IPS-15b (cell line): ENCODE results near the gene MT2A.

Experiments used
- H3K27me3 ChIP-seq: one replicate; pipeline ENCODE4 v1.6.1; 2013; ENCODE audit warnings: low read length; ENCODE audit not compliant: control insufficient read depth, insufficient read depth
- H3K36me3 ChIP-seq: one replicate; pipeline ENCODE4 v1.6.1; 2013; ENCODE audit warnings: low read length; ENCODE audit not compliant: control insufficient read depth, insufficient read depth
- H3K4me1 ChIP-seq: one replicate; pipeline ENCODE4 v1.6.1; 2013; ENCODE audit warnings: mild to moderate bottlenecking, low read length; ENCODE audit not compliant: control insufficient read depth, insufficient read depth
- H3K4me3 ChIP-seq: one replicate; pipeline ENCODE4 v1.5.1; 2013; ENCODE audit warnings: low read depth, low read length
- H3K9ac ChIP-seq: one replicate; pipeline ENCODE4 v1.6.1; 2013; ENCODE audit warnings: low read depth, mild to moderate bottlenecking, low read length
- H3K9me3 ChIP-seq: one replicate; pipeline ENCODE4 v1.6.1; 2013; ENCODE audit warnings: mild to moderate bottlenecking, low read length; ENCODE audit not compliant: control insufficient read depth, insufficient read depth

The MT2A gene

DNA sequence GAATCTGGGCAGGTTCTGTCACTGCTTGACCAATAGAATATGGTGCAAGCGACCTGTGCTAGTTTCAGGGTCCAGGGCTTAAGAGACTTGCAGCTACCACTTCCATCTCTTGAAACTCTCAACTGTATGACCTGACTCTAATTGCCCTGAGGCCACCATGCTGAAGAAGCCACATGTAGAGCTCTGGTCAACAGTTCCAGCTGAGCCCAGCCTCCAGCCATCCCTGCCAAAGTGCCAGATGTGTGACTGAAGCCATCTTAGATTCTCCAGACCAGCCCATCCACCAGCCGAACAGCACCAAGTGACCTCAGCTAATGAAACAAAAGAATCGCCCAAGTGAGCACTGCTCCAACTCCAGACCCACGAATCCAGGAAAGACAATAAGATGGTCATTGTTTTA, 3.4 kb upstream of the MT2A start:
- peaks cover 5% of the 10 kb centered on the region for H3K4me1 ChIP-seq

DNA sequence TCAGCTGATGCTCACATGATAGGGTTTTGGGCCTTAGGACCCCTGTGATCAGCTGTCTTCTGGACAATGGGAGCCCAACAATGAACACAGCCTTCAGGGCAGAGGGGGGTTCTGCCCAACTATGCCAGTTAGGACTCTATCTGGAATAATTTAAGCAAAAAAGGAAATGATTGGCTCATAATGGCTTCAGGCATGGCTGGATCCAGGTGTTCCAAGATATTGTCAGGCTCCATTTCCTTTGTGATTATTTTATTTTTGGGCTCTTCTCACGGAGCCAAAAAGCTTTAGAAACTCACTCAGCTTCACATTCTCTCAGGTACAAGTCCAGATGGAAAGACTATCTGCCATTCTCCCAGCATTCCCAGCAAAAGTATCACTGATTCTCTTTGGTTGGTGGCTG, 2.9 kb upstream of the MT2A start:
- peaks cover 66% of the 10 kb centered on the region for H3K27me3 ChIP-seq
- no peaks in the 10 kb centered on the region for H3K36me3 ChIP-seq
- no peak overlapping the region for H3K4me3 ChIP-seq
- peaks cover 7% of the 10 kb centered on the region for H3K4me1 ChIP-seq
- no peak overlapping the region for H3K9ac ChIP-seq
- H3K9me3 ChIP-seq: no peaks in the 10 kb centered on the region

More for the DNA sequence above, 3.4 kb upstream of the MT2A start:
- Histone ChIP-seq H3K9ac (no peak overlapping the region), H3K9me3 (no peaks in the 10 kb centered on the region), H3K27me3 (peaks cover 61% of the 10 kb centered on the region), H3K36me3 (no peaks in the 10 kb centered on the region), H3K4me3 (no peak overlapping the region)

DNA sequence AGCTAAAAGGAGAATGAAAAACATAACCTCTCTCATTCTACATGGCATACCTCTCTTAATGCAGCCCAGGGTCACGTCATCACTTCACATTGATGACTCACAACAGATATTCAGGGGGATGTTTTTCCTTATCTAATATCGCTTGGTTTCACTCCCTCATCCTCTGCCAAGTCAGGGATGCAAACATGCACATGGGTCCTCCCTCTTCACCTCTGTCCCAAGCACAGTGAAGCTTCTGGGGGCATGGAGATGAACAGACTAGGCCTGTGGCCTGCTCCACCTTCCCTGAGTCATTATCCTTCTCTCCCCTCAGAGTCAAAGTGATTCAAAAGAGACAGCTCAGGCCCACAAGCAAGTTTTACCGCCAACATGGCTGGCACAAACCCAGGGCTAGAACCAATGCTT, 2.3 kb upstream of the MT2A start:
- no peak overlapping the region for H3K9ac ChIP-seq
- peaks cover 9% of the 10 kb centered on the region for H3K4me1 ChIP-seq
- H3K9me3 ChIP-seq: no peaks in the 10 kb centered on the region
- no peak overlapping the region for H3K4me3 ChIP-seq
- no peaks in the 10 kb centered on the region for H3K36me3 ChIP-seq
- peaks cover 72% of the 10 kb centered on the region for H3K27me3 ChIP-seq

DNA sequence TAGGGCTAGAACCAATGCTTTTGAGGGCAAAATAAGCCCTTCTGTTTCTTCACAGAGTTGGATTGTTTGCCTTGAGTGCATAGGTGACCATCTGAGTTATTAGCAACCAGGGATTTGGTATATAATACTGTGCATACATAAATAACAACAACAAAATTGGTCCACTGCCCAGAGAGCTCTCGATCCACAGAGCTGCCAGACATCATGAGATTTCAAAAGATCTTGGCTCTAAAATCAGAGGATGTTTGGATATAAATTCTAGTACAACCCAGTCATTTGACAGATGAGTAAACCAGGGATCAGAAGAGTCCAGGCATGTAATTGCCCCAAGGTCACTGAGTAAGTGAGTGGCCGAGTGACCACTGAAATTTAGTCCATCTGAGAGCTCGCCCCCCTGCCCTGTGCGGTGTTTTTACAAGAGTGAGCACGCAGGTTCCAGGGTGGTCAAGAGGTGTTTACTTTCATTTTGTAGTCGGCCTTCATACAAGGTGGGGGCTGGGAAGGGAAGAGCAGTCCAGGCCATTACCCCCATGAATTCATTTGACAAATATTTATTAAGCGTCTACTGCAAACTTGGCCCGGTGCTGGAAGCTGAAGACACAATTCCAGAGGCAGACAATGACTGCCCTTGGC, 1.8 kb upstream of the MT2A start:
- Histone ChIP-seq H3K4me1 (peaks cover 9% of the 10 kb centered on the region), H3K9ac (no peak overlapping the region), H3K27me3 (peaks cover 72% of the 10 kb centered on the region), H3K4me3 (no peak overlapping the region), H3K9me3 (no peaks in the 10 kb centered on the region), H3K36me3 (no peaks in the 10 kb centered on the region)

DNA sequence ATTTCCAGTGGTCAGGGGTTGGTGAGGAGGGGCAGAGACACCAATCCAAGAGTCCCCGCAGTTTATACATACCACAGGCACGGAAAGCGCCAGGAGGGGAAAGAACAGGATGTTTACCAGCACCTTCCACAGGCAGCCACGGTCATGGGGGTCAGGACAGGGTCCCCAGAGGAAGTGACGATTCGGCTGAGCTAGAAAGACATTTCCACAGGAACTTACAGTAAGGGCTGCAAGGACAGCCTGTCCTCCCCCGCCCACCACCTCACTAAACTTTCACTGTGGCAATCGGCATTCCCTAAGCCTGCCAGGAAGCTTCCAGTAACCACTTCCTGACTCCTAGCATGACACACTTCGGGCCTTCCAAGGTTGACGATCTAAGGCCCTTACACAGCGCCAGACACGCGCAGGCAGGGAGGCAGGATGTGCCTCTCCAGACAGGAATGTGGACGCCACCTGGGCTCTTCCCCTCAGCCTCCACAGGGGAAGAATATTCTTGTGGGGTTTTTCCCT, 1.2 kb upstream of the MT2A start:
- no peak overlapping the region for H3K9ac ChIP-seq
- no peak overlapping the region for H3K4me3 ChIP-seq
- no peaks in the 10 kb centered on the region for H3K9me3 ChIP-seq
- peaks cover 9% of the 10 kb centered on the region for H3K4me1 ChIP-seq
- no peaks in the 10 kb centered on the region for H3K36me3 ChIP-seq
- peaks cover 75% of the 10 kb centered on the region for H3K27me3 ChIP-seq

DNA sequence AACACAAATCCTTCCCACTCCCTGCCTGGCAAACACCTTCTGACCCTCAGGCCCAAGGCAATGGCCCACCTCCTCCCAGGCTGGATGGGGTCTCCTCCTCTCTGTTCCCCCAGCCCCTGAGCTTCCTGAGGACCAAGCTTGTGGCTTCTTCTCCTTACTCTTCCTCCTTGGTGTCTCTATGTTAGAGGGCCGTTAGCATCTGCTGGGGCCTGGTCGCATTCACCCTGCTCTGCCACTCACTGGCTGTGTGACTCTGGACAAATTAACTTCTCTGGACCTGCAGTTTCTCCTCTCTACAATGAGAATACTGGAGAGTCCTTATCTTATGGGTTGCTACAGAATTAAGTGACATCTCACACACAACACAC, 725 bp upstream of the MT2A start:
- Histone ChIP-seq H3K36me3 (no peaks in the 10 kb centered on the region), H3K4me3 (peak overlapping the region; percentile 71), H3K27me3 (peaks cover 79% of the 10 kb centered on the region), H3K4me1 (peaks cover 9% of the 10 kb centered on the region), H3K9me3 (no peaks in the 10 kb centered on the region), H3K9ac (no peak overlapping the region)

DNA sequence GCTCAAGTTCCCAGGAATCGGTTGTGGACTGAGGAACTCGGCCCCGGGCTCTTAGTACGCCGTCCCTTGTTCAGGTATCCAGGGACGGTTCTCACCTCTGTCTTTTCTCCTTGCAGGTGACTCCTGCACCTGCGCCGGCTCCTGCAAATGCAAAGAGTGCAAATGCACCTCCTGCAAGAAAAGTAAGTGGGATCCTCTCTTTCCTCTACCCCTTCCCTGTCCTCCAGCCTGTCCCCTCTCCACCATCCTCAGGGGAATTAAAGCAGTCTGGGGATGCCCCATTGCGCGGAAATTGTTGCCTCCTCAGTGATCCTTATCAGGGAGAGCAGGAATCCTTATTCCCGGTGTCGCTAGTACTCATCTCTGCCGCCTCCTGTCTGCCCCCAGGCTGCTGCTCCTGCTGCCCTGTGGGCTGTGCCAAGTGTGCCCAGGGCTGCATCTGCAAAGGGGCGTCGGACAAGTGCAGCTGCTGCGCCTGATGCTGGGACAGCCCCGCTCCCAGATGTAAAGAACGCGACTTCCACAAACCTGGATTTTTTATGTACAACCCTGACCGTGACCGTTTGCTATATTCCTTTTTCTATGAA, 585 bp downstream of the MT2A start:
- no peaks in the 10 kb centered on the region for H3K9me3 ChIP-seq
- no peak overlapping the region for H3K9ac ChIP-seq
- peaks cover 84% of the 10 kb centered on the region for H3K27me3 ChIP-seq
- peak overlapping the region; percentile 71 for H3K4me3 ChIP-seq
- H3K4me1 ChIP-seq: peaks cover 9% of the 10 kb centered on the region
- no peaks in the 10 kb centered on the region for H3K36me3 ChIP-seq

DNA sequence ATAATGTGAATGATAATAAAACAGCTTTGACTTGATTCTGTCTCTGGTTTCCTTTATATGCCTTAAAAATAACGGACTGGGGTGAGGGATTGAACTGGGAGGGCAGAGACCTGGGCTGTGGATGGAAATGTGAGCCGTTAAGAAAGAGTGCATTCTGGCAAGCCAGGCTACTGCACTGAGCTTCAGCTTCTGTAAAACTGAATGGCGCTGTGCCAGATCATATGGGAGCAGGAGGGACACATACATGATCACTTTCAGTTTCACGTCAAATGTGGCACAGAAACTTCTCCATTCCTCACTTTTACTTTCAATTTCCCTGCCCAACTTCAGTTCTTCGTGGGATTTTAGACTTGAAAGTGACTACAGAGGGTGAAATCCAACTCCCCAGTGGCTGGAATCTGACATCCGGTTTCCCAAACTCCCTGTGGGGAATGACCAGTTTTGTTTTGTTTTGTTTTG, 1.1 kb downstream of the MT2A start:
- H3K9me3 ChIP-seq: no peaks in the 10 kb centered on the region
- H3K9ac ChIP-seq: no peak overlapping the region
- peak overlapping the region; percentile 71 for H3K4me3 ChIP-seq
- no peaks in the 10 kb centered on the region for H3K36me3 ChIP-seq
- H3K27me3 ChIP-seq: peaks cover 88% of the 10 kb centered on the region
- peaks cover 9% of the 10 kb centered on the region for H3K4me1 ChIP-seq

DNA sequence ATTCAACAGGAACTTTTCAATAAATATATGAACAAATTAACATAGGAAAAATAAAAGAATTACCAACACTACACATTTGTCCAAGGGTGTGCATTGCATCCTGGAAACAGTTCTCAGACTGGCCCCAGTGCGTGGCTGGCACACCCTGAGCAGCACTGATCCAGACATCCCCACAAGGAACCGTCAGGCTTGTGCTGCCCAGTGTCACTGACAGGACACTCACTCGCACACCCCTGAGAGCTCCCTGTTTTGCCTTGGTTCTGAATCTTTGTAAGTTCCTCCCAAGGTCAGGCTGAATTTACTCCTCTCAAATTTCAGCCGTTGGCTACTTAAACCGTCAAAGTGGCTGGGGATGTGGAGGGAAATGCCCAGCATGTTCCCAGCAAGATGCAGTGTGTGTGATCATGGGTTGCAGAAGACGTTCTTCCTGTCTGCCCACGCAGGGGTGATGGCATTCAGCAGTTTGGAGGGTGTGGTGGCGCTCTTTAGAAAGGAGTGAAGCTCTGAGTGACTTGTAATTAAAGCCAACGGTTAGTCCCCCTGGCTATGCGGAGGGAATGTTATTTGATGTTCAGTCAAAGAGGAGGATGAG, 1.7 kb downstream of the MT2A start:
- Histone ChIP-seq H3K36me3 (no peaks in the 10 kb centered on the region), H3K4me3 (no peak overlapping the region), H3K9ac (no peak overlapping the region), H3K9me3 (no peaks in the 10 kb centered on the region), H3K4me1 (peaks cover 9% of the 10 kb centered on the region), H3K27me3 (peaks cover 89% of the 10 kb centered on the region)

DNA sequence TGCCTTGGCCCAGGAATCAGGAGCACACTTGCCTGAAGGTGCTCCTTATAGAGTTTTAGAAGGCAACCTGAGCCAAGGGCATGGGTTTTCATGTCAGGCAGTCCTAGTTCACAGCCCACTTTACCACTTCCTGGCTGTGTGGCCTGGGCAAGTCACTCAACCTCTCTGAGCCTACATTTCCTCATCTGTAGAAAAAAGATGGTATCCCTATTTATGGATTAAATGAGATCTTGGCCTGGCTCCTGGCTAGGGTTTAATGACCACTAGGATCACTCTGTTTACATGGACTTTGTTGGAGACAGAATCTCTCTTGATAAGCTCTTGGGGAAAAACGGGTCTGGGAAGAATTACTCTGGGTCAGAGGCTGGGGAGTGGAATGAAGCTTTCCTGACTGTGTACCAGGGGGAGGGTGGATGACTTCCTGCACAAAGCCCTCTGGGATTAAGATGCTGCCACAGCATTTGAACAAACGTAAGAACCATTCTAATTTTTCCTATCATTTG, 2.3 kb downstream of the MT2A start:
- H3K36me3 ChIP-seq: no peaks in the 10 kb centered on the region
- peaks cover 89% of the 10 kb centered on the region for H3K27me3 ChIP-seq
- H3K9ac ChIP-seq: no peak overlapping the region
- H3K9me3 ChIP-seq: no peaks in the 10 kb centered on the region
- peaks cover 9% of the 10 kb centered on the region for H3K4me1 ChIP-seq
- H3K4me3 ChIP-seq: no peak overlapping the region

DNA sequence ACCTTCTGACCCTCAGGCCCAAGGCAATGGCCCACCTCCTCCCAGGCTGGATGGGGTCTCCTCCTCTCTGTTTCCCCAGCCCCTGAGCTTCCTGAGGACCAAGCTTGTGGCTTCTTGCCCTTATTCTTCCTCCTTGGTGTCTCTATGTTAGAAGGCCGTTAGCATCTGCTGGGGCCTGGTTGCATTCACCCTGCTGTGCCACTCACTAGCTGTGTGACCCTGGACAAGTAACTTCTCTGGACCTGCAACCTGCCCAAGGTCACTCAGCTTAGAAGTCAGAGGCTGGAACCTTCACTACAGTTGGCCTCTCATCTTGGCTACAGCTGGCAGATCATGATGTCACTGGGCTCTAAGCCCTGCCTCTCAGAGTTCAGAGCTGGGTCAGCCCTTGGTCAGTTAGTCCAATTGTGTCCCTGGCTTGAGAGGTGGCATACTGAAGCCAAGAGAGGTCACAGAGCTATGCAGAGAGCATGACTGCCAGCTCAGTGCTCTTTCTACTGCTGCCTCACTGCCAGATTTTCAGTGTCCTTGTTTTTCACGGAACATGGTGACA, 3.0 kb downstream of the MT2A start:
- no peaks in the 10 kb centered on the region for H3K36me3 ChIP-seq
- peaks cover 87% of the 10 kb centered on the region for H3K27me3 ChIP-seq
- H3K4me3 ChIP-seq: no peak overlapping the region
- H3K9me3 ChIP-seq: no peaks in the 10 kb centered on the region
- H3K4me1 ChIP-seq: peaks cover 9% of the 10 kb centered on the region
- H3K9ac ChIP-seq: no peak overlapping the region
